GM21515 (cell line): ENCODE results near the gene SLC25A24.
"Not testable (repeated sequence)": the region's sequence is repeated elsewhere in the genome, so short reads cannot be mapped to it uniquely, and the experiment has no call there.

Experiments
- ATAC-seq: cut with Tn5 transposase; IDR thresholded peaks from one replicate; pipeline ENCODE4 v1.9.1; 2021; ENCODE audit not compliant: unreplicated experiment

The SLC25A24 gene

DNA sequence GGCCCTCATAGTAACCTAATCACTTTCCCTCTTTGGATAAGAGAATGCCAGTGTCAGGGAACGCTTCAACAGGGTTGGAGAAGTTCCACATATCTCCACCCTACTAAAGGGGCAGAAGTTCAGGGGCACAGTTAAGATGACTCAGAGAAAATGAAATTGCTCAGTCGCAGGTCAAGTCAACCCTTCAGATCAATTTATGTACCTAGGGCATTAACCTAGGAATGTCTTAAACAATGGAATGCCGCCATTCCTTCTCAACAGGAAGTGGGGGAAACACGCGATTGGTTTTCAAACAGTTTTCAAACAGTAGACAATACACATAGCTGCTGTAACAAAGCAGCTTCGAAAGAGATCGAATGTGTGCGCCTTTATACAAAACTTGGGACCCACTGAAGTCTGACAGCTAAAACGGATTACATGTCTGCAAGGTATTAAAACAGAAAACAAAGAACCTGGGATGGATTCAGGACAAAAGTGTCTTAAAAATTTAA is 897 bp downstream of the SLC25A24 start:
- no peak for ATAC-seq

DNA sequence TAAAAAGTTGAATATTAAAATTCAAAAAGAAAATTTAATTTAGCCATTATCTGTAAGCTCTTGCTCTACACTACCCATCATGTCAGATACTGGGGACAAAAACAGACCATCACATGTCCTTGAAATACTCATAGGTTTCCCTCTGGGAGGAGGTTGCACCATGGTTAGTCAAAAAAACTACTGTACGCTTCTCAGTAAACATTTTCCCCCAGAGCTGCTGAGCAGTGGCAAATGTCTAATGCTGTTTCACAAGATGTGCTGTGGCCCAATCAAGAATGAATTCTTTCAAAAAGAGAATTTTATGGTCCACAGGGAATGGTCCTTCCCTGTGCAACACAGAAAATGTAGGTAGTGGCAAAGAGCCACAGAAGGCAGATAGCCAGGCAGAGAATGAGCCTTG is 6.1 kb downstream of the SLC25A24 start:
- ATAC-seq = no peak

DNA sequence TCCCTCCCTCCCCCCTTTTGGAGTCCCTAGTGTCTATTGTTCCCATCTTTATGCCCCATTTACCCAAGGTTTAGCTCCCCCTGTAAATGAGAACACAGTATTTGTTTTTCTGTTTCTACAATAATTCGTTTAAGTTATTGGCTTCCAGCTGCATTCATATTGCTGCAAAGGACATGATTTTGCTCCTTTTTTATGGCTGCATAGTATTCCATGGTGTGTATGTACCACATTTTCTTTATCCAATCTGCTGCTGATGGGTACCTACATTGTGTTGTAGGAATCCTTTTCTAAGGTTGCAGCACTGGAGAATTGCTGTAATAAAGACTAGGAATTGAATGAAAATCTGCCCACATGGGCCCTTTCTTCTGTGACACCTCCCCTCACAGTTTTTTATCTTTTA is 6.8 kb downstream of the SLC25A24 start:
- ATAC-seq = no peak

DNA sequence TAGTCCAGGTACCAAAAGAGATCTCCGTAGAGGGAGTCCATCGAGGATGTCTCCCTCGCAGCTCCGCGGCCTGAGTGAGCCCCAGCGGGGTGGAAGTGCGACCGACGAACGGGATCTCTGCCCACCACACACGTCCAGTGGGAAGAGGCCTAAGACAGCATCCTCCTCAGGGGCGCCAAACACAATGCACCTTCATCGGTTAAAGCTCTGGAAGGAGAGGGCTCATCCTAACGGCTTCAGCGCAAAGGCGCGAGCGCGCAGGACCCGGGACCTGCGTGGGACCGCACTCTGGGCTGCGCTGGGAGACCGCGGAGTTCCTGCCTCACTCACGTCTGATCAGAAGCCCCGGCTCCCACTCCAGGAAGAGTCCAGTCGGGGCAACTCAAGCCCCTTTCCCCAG is 7.6 kb downstream of the SLC25A24 start:
- ATAC-seq = no peak

DNA sequence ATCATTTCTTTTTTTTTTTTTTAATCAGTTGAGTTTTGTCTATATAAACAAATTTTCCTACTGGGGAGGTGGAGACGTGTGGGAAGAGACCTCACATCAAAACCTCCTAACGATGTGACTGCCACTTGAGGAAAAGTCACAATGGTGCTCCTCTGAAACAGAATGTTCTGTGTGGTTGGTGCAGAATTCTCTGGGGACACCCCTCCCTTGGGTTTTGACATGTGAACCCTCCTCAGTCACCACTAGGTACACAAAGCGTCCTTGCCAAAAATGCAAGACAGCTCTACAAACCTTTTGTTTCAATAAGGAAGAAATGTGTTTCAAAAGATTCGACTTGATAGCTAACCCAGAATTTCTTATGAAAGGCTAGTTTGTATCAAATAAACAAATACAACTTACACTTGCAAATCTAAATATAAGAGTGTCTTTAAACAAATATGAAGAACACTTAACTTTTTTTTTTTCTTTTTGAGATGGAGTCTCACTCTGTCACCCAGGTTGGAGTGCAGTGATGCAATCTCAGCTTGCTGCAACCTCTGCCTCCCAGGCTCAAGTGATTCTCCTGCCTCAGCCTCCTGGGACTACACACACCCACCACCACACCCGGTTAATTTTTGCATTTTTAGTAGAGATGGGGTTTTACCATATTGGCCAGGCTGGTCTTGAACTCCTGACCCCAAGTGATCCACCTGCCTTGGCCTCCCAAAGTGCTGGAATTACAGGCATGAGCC is 9.3 kb downstream of the SLC25A24 start:
- no peak for ATAC-seq

DNA sequence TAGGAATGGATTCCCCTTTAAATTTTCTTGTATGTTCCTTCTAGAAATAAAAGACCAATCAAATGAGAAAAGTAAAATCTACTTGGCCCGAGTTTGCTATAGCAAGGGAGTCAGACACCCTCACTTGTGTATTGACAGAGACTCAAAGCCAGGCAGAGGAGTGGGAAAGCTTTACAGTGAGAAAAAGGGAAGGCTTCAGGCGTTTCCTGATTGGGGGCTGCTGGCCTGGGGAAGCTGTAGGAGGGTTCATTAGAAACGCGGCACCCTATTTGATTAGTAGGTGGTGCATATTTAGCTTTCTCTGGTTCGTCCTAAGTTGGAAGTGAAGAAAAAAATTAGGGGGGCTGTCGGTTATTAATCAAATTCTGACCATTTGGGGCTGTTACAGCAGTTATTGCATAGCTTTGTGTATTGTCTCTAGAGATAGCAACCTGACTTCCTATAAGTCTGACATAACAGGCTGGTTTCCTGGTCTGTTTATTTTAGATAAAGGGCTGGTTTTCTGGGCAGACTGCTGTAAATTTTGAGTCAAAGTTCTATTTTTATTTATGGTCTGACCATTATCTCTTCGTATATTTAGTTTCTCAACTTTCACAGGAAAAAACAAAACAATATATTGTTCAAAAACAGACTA is 10.0 kb downstream of the SLC25A24 start:
- no peak for ATAC-seq

DNA sequence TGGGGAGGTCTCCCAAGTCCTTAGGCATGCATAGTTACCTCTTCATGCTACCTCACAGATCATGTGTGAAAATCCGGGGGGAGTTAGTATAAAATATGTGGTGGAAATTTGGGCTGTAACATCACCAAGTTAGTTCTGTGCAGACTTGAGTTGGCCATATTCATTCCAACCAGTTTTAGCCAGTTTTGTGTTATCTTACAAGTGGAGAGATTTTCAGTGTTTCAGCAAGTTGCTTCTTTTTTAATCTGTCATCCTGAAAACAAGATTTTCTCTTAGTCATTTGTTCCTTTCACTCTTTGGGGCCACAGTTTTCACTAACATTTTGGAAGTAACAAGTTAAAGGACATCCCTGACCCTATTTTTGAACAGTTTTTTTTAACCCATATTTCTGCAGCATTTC is 11.3 kb downstream of the SLC25A24 start:
- no peak for ATAC-seq

DNA sequence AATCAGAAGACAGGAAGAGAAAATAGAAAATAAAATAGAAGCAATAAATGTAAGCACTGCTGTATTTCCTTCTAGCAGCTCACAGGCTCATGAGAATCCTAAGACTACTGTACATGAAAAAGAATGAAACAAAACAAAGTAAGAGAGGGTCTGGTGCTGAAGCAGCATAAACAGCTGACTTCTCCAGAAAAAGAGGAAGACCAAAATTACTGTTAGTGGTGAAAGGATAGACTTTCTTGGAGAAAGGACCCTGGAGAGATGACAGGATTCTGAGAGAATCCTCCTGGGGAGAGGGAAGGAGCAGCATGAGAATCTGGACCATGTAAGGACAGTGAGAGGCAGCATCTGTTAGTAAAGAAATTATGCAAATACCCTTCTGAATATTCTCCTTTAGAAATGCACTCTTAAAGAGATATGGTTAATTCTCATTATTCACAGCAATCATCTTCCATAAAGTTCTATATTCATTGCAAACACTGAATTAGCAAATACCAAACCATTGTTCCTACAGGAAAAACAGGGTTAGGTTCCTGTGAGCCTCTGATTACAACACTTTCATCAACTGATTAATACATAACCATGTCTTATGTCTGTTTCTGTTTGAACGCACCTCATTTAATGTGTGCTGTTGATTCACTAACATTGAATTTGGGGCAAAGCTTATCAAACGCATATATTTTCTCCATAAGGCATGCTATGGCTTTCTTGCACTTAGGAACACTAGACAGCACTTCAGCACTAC is 17.0 kb downstream of the SLC25A24 start:
- ATAC-seq = no peak

DNA sequence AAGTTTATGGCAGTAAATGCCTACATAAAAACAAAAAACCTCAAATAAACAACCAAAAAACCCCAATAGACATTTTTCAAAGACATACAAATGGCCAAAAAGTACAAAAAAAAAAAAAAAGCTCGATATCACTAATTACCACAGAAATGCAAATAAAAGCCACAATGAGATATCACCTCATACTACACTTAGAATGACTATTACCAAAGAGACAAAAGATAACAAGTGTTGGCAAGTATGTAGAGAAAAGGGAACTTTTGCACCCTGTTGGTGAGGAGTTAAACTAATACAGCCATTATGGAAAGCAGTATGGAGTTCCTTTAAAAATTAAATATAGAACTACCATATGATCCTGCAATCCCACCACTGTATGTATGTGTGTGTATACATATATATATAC is 21.1 kb downstream of the SLC25A24 start:
- no peak for ATAC-seq

DNA sequence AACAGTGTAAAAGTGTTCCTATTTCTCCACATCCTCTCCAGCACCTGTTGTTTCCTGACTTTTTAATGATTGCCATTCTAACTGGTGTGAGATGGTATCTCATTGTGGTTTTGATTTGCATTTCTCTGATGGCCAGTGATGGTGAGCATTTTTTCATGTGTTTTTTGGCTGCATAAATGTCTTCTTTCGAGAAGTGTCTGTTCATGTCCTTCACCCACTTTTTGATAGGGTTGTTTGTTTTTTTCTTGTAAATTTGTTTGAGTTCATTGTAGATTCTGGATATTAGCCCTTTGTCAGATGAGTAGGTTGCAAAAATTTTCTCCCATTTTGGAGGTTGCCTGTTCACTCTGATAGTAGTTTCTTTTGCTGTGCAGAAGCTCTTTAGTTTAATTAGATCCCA is 37.7 kb downstream of the SLC25A24 start:
- ATAC-seq = not testable (repeated sequence)

DNA sequence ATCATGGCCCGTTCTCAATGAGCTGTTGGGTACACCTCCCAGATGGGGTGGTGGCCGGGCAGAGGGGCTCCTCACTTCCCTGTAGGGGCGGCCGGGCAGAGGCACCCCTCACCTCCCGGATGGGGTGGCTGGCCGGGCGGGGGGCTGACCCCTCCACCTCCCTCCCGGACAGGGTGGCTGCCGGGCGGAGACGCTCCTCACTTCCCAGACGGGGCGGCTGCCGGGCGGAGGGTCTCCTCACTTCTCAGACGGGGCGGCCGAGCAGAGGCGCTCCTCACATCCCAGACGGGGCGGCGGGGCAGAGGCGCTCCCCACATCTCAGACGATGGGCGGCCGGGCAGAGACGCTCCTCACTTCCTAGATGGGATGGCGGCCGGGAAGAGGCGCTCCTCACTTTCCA is 40.2 kb downstream of the SLC25A24 start:
- not testable (repeated sequence) for ATAC-seq

DNA sequence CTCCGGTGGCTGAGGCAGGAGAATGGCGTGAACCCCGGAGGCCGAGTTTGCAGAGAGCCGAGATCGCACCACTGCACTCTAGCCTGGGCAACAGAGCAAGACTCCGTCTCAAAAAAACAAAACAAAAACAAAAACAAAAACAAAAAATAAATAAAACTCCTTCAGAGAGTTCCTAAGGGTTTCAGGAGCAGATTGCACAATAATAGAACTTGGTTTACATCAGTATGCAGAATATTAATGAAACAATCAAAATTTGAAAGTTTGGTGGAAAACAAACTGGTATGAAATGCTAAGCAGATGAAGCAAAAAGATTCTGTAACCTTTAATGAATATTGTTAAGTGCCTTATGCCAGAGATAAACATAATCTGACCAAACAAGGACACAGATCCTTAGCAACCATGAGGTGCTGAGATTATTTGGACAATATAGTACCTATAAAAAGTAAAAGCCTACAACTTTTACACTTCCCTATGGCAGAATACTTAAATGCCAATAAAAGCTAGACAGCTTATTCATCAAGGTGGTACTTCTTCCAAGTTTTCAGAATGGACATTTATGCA is 41.2 kb downstream of the SLC25A24 start:
- ATAC-seq = no peak

DNA sequence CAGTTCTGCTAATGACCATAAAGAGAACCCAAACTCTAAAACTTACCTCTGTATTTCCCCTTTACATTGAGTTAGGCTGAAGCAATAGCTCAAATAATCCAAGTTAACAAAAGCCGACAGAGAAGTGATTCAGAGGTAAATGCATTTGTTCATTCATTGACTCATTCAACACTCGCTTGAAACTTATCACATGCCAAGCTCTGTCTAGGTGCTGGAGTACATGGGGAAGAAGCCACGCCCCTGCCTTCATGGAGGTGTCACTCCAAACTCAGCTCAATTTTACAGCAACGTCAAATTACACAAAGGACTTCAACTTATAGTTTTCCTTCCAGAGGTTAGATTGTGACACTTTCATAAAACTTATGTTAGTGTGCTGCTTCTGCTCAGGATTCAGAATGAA is 45.8 kb downstream of the SLC25A24 start:
- ATAC-seq = no peak

DNA sequence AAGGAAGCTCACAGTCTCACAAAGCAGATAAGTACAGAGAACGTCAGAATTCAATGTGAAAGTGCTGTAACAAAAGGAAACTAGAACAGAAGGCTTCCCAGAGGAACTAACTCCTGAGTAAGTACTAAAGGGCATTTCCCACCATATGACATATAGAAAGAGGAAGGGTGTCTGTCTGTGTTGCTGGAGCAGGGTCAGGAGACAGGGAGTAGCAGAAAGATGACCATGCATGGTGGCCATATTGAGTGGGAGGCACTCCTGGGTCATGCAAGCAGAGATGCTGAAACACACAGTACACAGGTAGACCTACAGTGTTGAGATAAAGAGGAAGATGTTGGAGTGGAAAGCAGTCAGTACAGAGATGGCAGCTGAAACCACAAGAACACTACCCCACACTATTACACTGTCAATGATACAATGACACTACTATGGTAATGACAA is 47.3 kb downstream of the SLC25A24 start:
- ATAC-seq = peak; percentile 45

DNA sequence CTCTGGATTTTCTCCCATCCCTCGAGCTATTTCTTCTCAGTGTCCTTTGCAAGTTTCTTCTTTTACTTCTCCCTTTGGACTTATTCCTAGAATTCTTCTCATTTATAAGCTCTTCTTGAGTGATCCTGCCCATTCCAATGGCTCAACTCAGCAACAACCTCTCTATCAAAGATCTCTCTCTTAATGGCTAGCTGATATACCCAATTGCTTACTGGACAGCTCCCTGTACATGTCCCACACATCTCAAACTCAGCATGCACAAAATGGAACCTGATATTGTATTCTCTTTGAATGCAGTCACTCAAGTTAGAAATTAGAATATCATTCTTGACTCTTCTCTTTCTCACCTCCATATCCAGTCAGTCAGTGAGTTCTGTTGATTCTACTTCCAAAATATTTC is 48.6 kb downstream of the SLC25A24 start:
- no peak for ATAC-seq

DNA sequence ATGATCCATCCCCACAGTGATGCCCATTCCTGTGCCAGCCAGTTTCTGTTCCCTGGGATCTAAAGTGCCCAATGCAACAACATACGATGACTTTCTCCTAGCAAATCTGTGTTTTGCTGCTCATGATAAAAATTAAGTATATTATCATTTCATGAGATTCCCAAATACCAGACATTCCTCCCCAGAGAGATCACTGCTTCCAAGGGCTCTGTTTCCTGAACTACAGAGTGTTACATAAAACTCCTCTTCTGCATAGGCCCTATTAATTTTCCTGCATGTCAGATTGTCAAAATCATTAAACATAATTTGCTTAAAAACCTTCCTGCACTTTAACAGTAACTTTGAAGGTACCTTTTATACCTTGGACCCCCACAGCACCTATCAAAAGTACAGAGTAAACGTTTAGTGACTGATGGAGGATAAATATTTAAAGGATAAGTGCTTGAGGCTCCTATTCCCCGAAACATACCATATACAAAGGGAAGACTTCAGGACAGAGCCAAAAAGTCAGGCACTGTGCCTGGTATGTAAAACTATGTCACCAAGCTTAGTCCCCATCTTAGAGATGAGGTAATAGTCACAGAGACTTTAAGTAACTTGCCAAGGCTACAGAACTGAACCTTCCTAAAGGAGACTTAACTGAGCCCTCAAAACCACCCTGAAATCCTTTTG is 50.2 kb downstream of the SLC25A24 start:
- ATAC-seq = no peak

DNA sequence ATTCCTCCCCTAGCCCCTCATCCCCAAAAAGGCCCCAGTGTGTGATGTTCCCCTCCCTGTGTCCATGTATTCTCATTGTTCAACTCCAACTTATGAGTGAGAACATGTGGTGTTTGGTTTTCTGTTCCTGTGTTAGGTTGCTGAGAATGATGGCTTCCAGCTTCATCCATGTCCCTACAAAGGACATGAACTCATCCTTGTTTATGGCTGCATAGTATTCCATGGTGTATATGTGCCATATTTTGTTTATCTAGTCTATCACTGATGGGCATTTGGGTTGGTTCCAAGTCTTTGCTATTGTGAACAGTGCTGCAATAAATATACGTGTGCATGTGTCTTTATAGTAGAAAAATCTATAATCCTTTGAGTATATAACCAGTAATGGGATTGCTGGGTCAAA is 55.6 kb downstream of the SLC25A24 start:
- not testable (repeated sequence) for ATAC-seq

DNA sequence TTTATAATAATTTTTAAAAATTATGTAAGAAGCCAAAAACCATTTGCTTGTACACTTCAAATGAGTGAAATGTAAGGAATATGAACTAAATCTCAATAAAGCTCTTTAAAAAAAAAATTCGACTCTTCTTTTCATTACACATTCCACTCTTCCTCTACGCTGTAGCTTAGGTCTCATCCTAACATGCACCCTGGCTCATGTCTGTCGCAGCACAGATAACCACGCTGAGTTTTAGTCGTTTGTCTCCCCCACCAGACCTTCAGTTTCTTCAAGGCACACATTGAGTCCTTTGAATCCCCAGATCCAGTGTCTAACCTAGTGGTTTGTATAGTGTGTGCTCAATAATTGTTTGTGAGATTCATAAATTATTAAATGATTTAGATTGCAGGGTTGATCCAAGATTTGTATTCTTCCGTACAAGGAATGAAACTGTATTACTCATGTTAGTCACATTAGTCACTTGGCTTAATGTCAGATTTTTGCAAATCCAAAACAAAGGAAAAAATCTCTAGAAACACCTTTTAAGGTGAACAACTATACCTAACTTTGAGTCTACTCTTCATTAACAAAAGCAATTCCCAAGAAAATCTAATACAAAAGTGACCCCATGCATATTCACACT is 57.3 kb downstream of the SLC25A24 start:
- ATAC-seq = no peak

DNA sequence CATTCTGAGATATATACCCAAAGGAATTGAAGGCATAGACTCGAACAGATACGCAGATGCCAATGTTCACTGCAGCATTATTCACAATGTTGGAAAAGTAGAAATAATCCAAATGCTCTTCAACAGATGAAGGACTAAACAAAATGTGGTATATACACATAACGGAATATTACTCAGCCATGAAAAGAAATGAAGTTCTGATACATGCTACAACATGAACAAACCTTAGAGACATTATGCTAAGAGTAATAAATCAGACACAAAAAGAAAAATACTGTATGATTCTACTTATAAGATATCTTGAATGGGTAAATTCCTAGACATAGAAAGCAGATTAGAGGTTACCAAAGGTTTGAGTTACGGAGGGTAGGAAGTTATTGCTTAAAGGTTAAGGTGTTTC is 57.9 kb downstream of the SLC25A24 start:
- no peak for ATAC-seq

DNA sequence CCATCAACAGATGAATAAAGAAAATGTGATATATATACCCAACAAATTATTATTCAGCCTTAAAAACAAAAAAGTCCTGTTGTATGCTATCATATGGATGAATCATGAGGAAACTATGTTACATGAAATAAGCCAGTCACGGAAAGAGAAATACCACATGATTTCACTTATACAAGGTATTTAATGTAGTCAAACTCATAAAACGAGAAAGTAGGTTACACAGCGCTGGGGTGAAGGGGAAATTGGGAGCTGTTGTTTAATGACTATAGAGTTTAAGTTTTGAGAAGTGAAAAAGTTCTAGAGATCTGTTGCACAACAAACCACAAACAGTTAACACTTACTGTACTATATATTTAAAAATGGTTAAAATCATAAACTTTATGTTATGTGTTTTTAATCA is 58.5 kb downstream of the SLC25A24 start:
- ATAC-seq = no peak

DNA sequence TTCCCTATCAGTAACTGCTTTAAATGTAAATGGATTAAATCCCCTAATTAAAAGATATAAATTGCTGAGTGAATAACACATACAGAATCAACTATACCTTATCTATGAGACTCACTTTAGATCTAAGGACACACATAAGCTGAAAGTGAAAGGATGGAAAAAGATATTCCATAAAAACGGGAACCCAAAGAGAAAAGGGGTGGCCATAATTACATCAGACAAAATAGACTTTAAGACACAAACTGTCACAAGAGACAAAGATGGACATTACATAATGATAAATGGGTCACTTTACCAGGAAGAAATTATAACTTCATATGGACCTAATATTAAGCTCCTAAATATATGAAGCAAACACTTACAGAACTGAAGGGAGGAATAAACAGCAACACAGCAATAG is 59.2 kb downstream of the SLC25A24 start:
- no peak for ATAC-seq
